Astrocyte of the hippocampus (primary cell): ENCODE measurements around the gene DEAF1.
"Not testable (repeated sequence)": the region's sequence is repeated elsewhere in the genome, so short reads cannot be mapped to it uniquely, and the experiment has no call there.

ENCODE experiments used
- DNase-seq: peaks from one replicate; pipeline ENCODE4 v3.0.0; 2011; ENCODE audit warnings: low read depth, low spot score

DEAF1 gene

GRCh38 chr11:694563-695287 is at the start of gene DEAF1:
DEAF1 (minus strand) TSS chr11:695222; CDS start chr11:695047, 175 bp downstream.
- DNase-seq, result peak; percentile 100

- DNase-seq, result no peak
Measured at GRCh38 chr11:742571-743201, 47.7 kb upstream of the DEAF1 start.

GRCh38 chr11:742156-742546 is 47.1 kb upstream of the DEAF1 start:
- no peak for DNase-seq

GRCh38 chr11:737899-738298 is 42.9 kb upstream of the DEAF1 start:
- DNase-seq, result not testable (repeated sequence)

GRCh38 chr11:737366-737765 is 42.3 kb upstream of the DEAF1 start:
- DNase-seq, result no peak

- not testable (repeated sequence) for DNase-seq
Measured at GRCh38 chr11:734541-734940, 39.5 kb upstream of the DEAF1 start.

- no peak for DNase-seq
Measured at GRCh38 chr11:733072-733471, 38.0 kb upstream of the DEAF1 start.

GRCh38 chr11:729492-730074 is 34.6 kb upstream of the DEAF1 start:
- DNase-seq, result no peak

GRCh38 chr11:728901-729491 is 34.0 kb upstream of the DEAF1 start:
- no peak for DNase-seq

- DNase-seq, result peak; percentile 93
Measured at GRCh38 chr11:727859-728748, 33.1 kb upstream of the DEAF1 start.

GRCh38 chr11:727281-727701 is 32.3 kb upstream of the DEAF1 start:
- DNase-seq, result no peak

- peak; percentile 67 for DNase-seq
Measured at GRCh38 chr11:726278-727220, 31.5 kb upstream of the DEAF1 start.

- no peak for DNase-seq
Measured at GRCh38 chr11:725624-726202, 30.7 kb upstream of the DEAF1 start.

- DNase-seq, result no peak
Measured at GRCh38 chr11:724778-725386, 29.9 kb upstream of the DEAF1 start.

GRCh38 chr11:724049-724777 is 29.2 kb upstream of the DEAF1 start:
- DNase-seq, result no peak

GRCh38 chr11:723120-723883 is 28.3 kb upstream of the DEAF1 start:
- DNase-seq, result peak; percentile 70

- DNase-seq, result no peak
Measured at GRCh38 chr11:722346-722811, 27.4 kb upstream of the DEAF1 start.

- DNase-seq, result no peak
Measured at GRCh38 chr11:721741-722345, 26.8 kb upstream of the DEAF1 start.
